ENCODE measurements around the gene HSBP1L1.

The HSBP1L1 gene

GRCh38 chr18:79930020-79930642, 34.3 kb upstream of the HSBP1L1 start:
- DNase-seq, result no peak

GRCh38 chr18:79931475-79931874, 33.0 kb upstream of the HSBP1L1 start:
- DNase-seq, result no peak

GRCh38 chr18:79932907-79933306, 31.5 kb upstream of the HSBP1L1 start:
- DNase-seq, result no peak

GRCh38 chr18:79933765-79934164, 30.7 kb upstream of the HSBP1L1 start:
- no peak for DNase-seq

GRCh38 chr18:79934311-79935097, 29.9 kb upstream of the HSBP1L1 start:
- no peak for DNase-seq

- DNase-seq, result no peak
Measured at GRCh38 chr18:79935098-79935480, 29.4 kb upstream of the HSBP1L1 start.

- DNase-seq, result no peak
Measured at GRCh38 chr18:79935499-79935898, 28.9 kb upstream of the HSBP1L1 start.

GRCh38 chr18:79935925-79936324, 28.5 kb upstream of the HSBP1L1 start:
- DNase-seq, result no peak

GRCh38 chr18:79936641-79937040, 27.8 kb upstream of the HSBP1L1 start:
- DNase-seq, result no peak

- DNase-seq, result no peak
Measured at GRCh38 chr18:79937103-79937860, 27.2 kb upstream of the HSBP1L1 start.

- no peak for DNase-seq
Measured at GRCh38 chr18:79938196-79938595, 26.2 kb upstream of the HSBP1L1 start.

GRCh38 chr18:79939096-79939495, 25.3 kb upstream of the HSBP1L1 start:
- DNase-seq, result no peak

- no peak for DNase-seq
Measured at GRCh38 chr18:79940126-79940813, 24.2 kb upstream of the HSBP1L1 start.

- DNase-seq, result no peak
Measured at GRCh38 chr18:79940814-79941472, 23.5 kb upstream of the HSBP1L1 start.

GRCh38 chr18:79941473-79942119, 22.8 kb upstream of the HSBP1L1 start:
- DNase-seq, result no peak

- no peak for DNase-seq
Measured at GRCh38 chr18:79942211-79942610, 22.2 kb upstream of the HSBP1L1 start.

- no peak for DNase-seq
Measured at GRCh38 chr18:79942786-79943607, 21.4 kb upstream of the HSBP1L1 start.

GRCh38 chr18:79943608-79944125, 20.8 kb upstream of the HSBP1L1 start:
- no peak for DNase-seq

GRCh38 chr18:79944126-79944731, 20.2 kb upstream of the HSBP1L1 start:
- no peak for DNase-seq

- no peak for DNase-seq
Measured at GRCh38 chr18:79944746-79945117, 19.7 kb upstream of the HSBP1L1 start.
